Liver (tissue), 9 donors: ENCODE data around the gene NUP214. TPM values are rescaled to one million over a fixed set of nuclear protein-coding genes. Genes with fewer than 3 reads are reported as not detected.

Source experiments
- DNase-seq: peaks from one replicate; pipeline ENCODE4 v3.0.0-alpha.2; 2017; ENCODE audit warnings: low spot score
- H3K27ac ChIP-seq, 2 donors: one replicate each; pipeline ENCODE4 v1.7.0; 2013; ENCODE audit warnings: inconsistent platforms in 2 of 2, low read length in 2 of 2, control low read depth in 1 of 2, low read depth in 1 of 2, mild to moderate bottlenecking in 1 of 2
- H3K27me3 ChIP-seq, 4 donors: one replicate each; pipeline versions ENCODE4 v1.6.1 to v1.7.0; 2013; ENCODE audit warnings: low read length in 3 of 4, inconsistent platforms in 1 of 4, mild to moderate bottlenecking in 1 of 4, moderate library complexity in 1 of 4; ENCODE audit not compliant: control insufficient read depth in 4 of 4, insufficient read depth in 4 of 4
- H3K36me3 ChIP-seq, 4 donors: one replicate each; pipeline versions ENCODE4 v1.6.1 to v1.7.0; 2013; ENCODE audit warnings: low read length in 3 of 4, mild to moderate bottlenecking in 3 of 4, low read depth in 1 of 4, moderate library complexity in 1 of 4; ENCODE audit not compliant: control insufficient read depth in 4 of 4, insufficient read depth in 3 of 4
- H3K4me1 ChIP-seq, 4 donors: one replicate each; pipeline versions ENCODE4 v1.6.1 to v1.7.0; 2013; ENCODE audit warnings: low read length in 3 of 4, mild to moderate bottlenecking in 3 of 4, moderate library complexity in 1 of 4; ENCODE audit not compliant: control insufficient read depth in 4 of 4, insufficient read depth in 4 of 4
- H3K4me3 ChIP-seq, 3 donors: one replicate each; pipeline versions ENCODE4 v1.6.1 to v1.7.0; 2013; ENCODE audit warnings: low read length in 3 of 3, control low read depth in 1 of 3, low read depth in 1 of 3, mild to moderate bottlenecking in 1 of 3
- H3K9ac ChIP-seq, 2 donors: one replicate each; pipeline ENCODE4 v1.7.0; 2013; ENCODE audit warnings: low read length in 2 of 2, mild to moderate bottlenecking in 2 of 2, moderate library complexity in 2 of 2, control low read depth in 1 of 2, low read depth in 1 of 2
- H3K9me3 ChIP-seq, 4 donors: one replicate each; pipeline versions ENCODE4 v1.6.1 to v1.7.0; 2013; ENCODE audit warnings: low read length in 3 of 4; ENCODE audit not compliant: control insufficient read depth in 4 of 4
- FOXA1 ChIP-seq: IDR thresholded peaks from 2 replicates; pipeline ENCODE4 v1.6.1; 2016; ENCODE audit warnings: antibody characterized with exemption
- FOXA2 ChIP-seq: IDR thresholded peaks from 2 replicates; pipeline ENCODE4 v1.6.1; 2016; ENCODE audit warnings: antibody characterized with exemption
- GABPA ChIP-seq, 2 donors: IDR thresholded peaks in 1 of 2; conservative IDR thresholded peaks in 1 of 2; 2 replicates each; pipeline ENCODE4 v1.6.1; 2016; ENCODE audit warnings: antibody characterized with exemption in 2 of 2, mild to moderate bottlenecking in 1 of 2, moderate library complexity in 1 of 2
- HNF4A ChIP-seq, 2 donors: conservative IDR thresholded peaks; 2 replicates each; pipeline ENCODE4 v1.6.1; 2016; ENCODE audit warnings: antibody characterized with exemption in 2 of 2, mild to moderate bottlenecking in 2 of 2
- HNF4G ChIP-seq: IDR thresholded peaks from 2 replicates; pipeline ENCODE4 v1.6.1; 2016; ENCODE audit warnings: antibody characterized with exemption
- JUND ChIP-seq, 2 donors: IDR thresholded peaks; 2 replicates each; pipeline ENCODE4 v1.6.1; 2016; ENCODE audit warnings: antibody characterized with exemption in 2 of 2
- NR2F2 ChIP-seq: IDR thresholded peaks from 2 replicates; pipeline ENCODE4 v1.6.1; 2016; ENCODE audit warnings: antibody characterized with exemption
- RXRA ChIP-seq, 2 donors: IDR thresholded peaks; 2 replicates each; pipeline ENCODE4 v1.6.1; 2017 to 2018; ENCODE audit warnings: antibody characterized with exemption in 2 of 2, mild to moderate bottlenecking in 1 of 2
- SP1 ChIP-seq: IDR thresholded peaks from 2 replicates; pipeline ENCODE4 v1.6.1; 2018; ENCODE audit warnings: antibody characterized with exemption, mild to moderate bottlenecking
- TAF1 ChIP-seq: conservative IDR thresholded peaks from 2 replicates; pipeline ENCODE4 v1.6.1; 2016; ENCODE audit warnings: antibody characterized with exemption, mild to moderate bottlenecking
- YY1 ChIP-seq: IDR thresholded peaks from 2 replicates; pipeline ENCODE4 v1.6.1; 2016; ENCODE audit warnings: antibody characterized with exemption, mild to moderate bottlenecking
- WGBS: extraction: QIAGEN DNeasy Blood & Tissue Kit; methylation state at CpG from one replicate; pipeline ENCODE4 v1.1.7; 2013; 5-methylcytosine and 5-hydroxymethylcytosine counted together
- polyA plus RNA-seq, 2 donors: library from polyadenylated mRNA; stranded (reverse) in 1 of 2; unstranded in 1 of 2; fragments of 200-250 nt in 1 of 2; fragments of >200 nt in 1 of 2; fragmentation: Nextera tagmentation in 1 of 2; extraction: Ambion mirVana in 1 of 2; gene quantifications; one replicate each; pipeline versions ENCODE4 v1.2.1 to v1.2.3, GENCODE V29; 2013 to 2015
- total RNA-seq, 2 donors: library from RNA; depleted of rRNA; stranded (reverse); fragments of >200 nt; gene quantifications; one replicate each; pipeline ENCODE4 v1.2.3, GENCODE V29; 2014
- TF ChIP-seq, protein P1 (sequence below): IDR thresholded peaks from 2 replicates; pipeline ENCODE4 v1.6.1; 2016; ENCODE audit warnings: antibody characterized with exemption, mild to moderate bottlenecking
- TF ChIP-seq, protein P2 (sequence below): IDR thresholded peaks from 2 replicates; pipeline ENCODE4 v1.6.1; 2016; ENCODE audit warnings: antibody characterized with exemption
- TF ChIP-seq, protein P3 (sequence below): IDR thresholded peaks from 2 replicates; pipeline ENCODE4 v1.6.1; 2016; ENCODE audit warnings: antibody characterized with exemption
- donor health status: healthy.
- donor health status: healthy.
- donor health status: healthy.
- donor health status: healthy.
- donor health status: healthy.

NUP214 gene
- total and polyA plus RNA-seq, 4 donors = 8.8 to 19.5 (median 16.5) TPM

DNA sequence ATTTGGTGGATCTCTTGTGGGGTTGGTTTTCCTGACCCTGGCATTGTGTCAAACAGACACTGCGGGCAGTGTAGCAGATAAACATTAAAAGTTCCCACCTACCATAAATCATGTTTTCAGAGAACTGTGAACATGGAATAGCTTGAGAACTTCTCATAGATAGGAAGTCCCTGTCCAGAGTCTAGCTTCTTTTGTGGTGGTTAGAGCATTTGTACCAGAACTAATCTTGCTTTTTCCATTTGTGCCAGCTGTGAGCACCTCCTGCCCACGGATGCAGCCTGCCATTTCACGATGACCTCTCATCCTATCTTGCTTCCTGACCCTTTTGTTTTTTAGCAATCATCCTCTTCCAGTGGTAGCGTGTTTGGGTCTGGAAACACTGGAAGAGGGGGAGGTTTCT lies 89.5 kb downstream of the NUP214 start:
- no peak for DNase-seq
- Histone ChIP-seq H3K9me3 (no peaks in the 10 kb centered on the region), H3K4me3 (no peak overlapping the region), H3K9ac (no peak overlapping the region), H3K27ac (no peak overlapping the region), H3K4me1 (no peaks in the 10 kb centered on the region), H3K36me3 (peaks cover 0 to 19% (median 17%) of the 10 kb centered on the region in 4 donors), H3K27me3 (no peaks in the 10 kb centered on the region)
- TF ChIP-seq FOXA1 (no peak), RXRA (IDR thresholded peaks at IDR 0.05) (no peak), NR2F2 (peak; percentile 52), FOXA2 (no peak), JUND (IDR thresholded peaks at IDR 0.05) (no peak), GABPA (IDR thresholded peaks at IDR 0.05 in 1 of 2, conservative IDR thresholded peaks at IDR 0.05 in 1 of 2) (no peak), SP1 (no peak)
- TF ChIP-seq, protein P1, sequence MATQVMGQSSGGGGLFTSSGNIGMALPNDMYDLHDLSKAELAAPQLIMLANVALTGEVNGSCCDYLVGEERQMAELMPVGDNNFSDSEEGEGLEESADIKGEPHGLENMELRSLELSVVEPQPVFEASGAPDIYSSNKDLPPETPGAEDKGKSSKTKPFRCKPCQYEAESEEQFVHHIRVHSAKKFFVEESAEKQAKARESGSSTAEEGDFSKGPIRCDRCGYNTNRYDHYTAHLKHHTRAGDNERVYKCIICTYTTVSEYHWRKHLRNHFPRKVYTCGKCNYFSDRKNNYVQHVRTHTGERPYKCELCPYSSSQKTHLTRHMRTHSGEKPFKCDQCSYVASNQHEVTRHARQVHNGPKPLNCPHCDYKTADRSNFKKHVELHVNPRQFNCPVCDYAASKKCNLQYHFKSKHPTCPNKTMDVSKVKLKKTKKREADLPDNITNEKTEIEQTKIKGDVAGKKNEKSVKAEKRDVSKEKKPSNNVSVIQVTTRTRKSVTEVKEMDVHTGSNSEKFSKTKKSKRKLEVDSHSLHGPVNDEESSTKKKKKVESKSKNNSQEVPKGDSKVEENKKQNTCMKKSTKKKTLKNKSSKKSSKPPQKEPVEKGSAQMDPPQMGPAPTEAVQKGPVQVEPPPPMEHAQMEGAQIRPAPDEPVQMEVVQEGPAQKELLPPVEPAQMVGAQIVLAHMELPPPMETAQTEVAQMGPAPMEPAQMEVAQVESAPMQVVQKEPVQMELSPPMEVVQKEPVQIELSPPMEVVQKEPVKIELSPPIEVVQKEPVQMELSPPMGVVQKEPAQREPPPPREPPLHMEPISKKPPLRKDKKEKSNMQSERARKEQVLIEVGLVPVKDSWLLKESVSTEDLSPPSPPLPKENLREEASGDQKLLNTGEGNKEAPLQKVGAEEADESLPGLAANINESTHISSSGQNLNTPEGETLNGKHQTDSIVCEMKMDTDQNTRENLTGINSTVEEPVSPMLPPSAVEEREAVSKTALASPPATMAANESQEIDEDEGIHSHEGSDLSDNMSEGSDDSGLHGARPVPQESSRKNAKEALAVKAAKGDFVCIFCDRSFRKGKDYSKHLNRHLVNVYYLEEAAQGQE = no peak
- TF ChIP-seq, protein P2, sequence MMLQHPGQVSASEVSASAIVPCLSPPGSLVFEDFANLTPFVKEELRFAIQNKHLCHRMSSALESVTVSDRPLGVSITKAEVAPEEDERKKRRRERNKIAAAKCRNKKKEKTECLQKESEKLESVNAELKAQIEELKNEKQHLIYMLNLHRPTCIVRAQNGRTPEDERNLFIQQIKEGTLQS = no peak
- WGBS = 71% methylated on average over 4 of the region's 4 CpGs

DNA sequence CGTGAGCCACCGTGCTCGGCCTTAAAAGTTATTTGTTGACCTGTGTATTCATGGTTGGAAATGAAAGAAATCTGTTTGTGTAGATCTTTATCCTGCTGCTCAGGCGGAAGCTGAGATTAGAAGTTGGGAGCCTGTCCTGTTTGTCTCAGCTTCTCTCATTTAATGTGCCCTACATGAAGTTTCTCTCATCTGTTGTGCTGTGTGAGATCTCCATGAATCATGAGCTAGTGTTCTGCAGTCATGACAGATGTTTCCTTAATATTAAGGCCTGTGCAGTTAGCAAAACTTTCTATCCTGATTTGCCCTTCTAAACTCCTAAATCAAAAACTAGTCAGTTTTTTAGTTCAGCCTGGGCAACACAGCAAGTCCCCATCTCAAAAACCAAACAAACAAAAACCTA lies 91.4 kb downstream of the NUP214 start:
- Histone ChIP-seq H3K27me3 (no peaks in the 10 kb centered on the region), H3K9ac (no peak overlapping the region), H3K27ac (no peak overlapping the region), H3K4me3 (no peak overlapping the region), H3K4me1 (no peaks in the 10 kb centered on the region), H3K9me3 (no peaks in the 10 kb centered on the region), H3K36me3 (peaks cover 2 to 20% (median 15%) of the 10 kb centered on the region in 4 donors)
- 89% methylated on average over 4 of the region's 4 CpGs for whole genome bisulfite sequencing
- no peak for DNase-seq
- TF ChIP-seq JUND (IDR thresholded peaks at IDR 0.05) (no peak), HNF4G (no peak), HNF4A (conservative IDR thresholded peaks at IDR 0.05) (no peak), TAF1 (no peak), GABPA (IDR thresholded peaks at IDR 0.05 in 1 of 2, conservative IDR thresholded peaks at IDR 0.05 in 1 of 2) (no peak), FOXA2 (no peak), YY1 (no peak), SP1 (no peak), RXRA (IDR thresholded peaks at IDR 0.05) (no peak)
- TF ChIP-seq, protein P3, sequence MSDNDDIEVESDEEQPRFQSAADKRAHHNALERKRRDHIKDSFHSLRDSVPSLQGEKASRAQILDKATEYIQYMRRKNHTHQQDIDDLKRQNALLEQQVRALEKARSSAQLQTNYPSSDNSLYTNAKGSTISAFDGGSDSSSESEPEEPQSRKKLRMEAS = no peak
- TF ChIP-seq, protein P1 = no peak
